Measurements from ENCODE around the gene RPUSD1.

DNA sequence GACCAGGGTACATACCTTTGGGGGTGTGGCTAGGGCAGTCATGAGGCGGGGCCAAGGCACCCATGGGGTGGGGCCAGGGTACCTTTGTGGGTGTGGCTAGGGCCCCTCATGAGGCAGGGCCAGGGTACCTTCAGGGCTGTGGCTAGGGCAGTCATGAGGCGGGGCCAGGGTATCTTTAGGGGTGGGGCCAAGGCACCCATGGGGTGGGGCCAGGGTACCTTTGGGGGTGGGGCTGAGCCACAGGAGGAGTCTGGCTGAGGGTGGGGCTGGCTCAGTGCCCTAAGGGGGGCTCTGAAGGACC, 8.9 kb upstream of the RPUSD1 start:
- TF ChIP-seq, protein P1, sequence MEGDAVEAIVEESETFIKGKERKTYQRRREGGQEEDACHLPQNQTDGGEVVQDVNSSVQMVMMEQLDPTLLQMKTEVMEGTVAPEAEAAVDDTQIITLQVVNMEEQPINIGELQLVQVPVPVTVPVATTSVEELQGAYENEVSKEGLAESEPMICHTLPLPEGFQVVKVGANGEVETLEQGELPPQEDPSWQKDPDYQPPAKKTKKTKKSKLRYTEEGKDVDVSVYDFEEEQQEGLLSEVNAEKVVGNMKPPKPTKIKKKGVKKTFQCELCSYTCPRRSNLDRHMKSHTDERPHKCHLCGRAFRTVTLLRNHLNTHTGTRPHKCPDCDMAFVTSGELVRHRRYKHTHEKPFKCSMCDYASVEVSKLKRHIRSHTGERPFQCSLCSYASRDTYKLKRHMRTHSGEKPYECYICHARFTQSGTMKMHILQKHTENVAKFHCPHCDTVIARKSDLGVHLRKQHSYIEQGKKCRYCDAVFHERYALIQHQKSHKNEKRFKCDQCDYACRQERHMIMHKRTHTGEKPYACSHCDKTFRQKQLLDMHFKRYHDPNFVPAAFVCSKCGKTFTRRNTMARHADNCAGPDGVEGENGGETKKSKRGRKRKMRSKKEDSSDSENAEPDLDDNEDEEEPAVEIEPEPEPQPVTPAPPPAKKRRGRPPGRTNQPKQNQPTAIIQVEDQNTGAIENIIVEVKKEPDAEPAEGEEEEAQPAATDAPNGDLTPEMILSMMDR (IDR thresholded peaks at IDR 0.05): no peak
- TF ChIP-seq POLR2A (IDR thresholded peaks at IDR 0.05): no peak

Data from uterus (tissue), 2 donors.